GM04504 (cell line): ENCODE measurements around the gene TMEM184A.

Experiments used
- DNase-seq: peaks from one replicate; pipeline ENCODE4 v3.0.0-alpha.2; 2012; ENCODE audit warnings: low read depth

TMEM184A gene

GRCh38 chr7:1567896-1568510 lies 12.0 kb upstream of the TMEM184A start:
- peak; percentile 26 for DNase-seq

GRCh38 chr7:1567049-1567771 lies 11.2 kb upstream of the TMEM184A start:
- peak; percentile 58 for DNase-seq

GRCh38 chr7:1566687-1567048 lies 10.7 kb upstream of the TMEM184A start:
- no peak for DNase-seq

- DNase-seq, result peak; percentile 40
These were observed 8.6 kb upstream of the TMEM184A start for GRCh38 chr7:1564603-1565022.

GRCh38 chr7:1563981-1564602 lies 8.1 kb upstream of the TMEM184A start:
- DNase-seq, result no peak

GRCh38 chr7:1562597-1563051 lies 6.6 kb upstream of the TMEM184A start:
- DNase-seq, result no peak

- no peak for DNase-seq
These were observed 6.1 kb upstream of the TMEM184A start for GRCh38 chr7:1562116-1562515.

GRCh38 chr7:1561036-1561940 lies 5.3 kb upstream of the TMEM184A start:
- no peak for DNase-seq

- no peak for DNase-seq
These were observed 4.6 kb upstream of the TMEM184A start for GRCh38 chr7:1560620-1561031.

- no peak for DNase-seq
These were observed 3.9 kb upstream of the TMEM184A start for GRCh38 chr7:1559626-1560590.

- no peak for DNase-seq
These were observed 3.0 kb upstream of the TMEM184A start for GRCh38 chr7:1558841-1559625.

GRCh38 chr7:1558181-1558811 lies 2.3 kb upstream of the TMEM184A start:
- no peak for DNase-seq

- no peak for DNase-seq
These were observed 1.8 kb upstream of the TMEM184A start for GRCh38 chr7:1557771-1558170.

GRCh38 chr7:1557006-1557405 lies 1.0 kb upstream of the TMEM184A start:
- no peak for DNase-seq

GRCh38 chr7:1555046-1555812 lies 776 bp downstream of the TMEM184A start:
- peak; percentile 77 for DNase-seq

- DNase-seq, result no peak
These were observed 1.5 kb downstream of the TMEM184A start for GRCh38 chr7:1554333-1555045.

- DNase-seq, result no peak
These were observed 2.3 kb downstream of the TMEM184A start for GRCh38 chr7:1553512-1554210.

GRCh38 chr7:1552200-1552599 lies 3.8 kb downstream of the TMEM184A start:
- no peak for DNase-seq
